Dedifferentiated amniotic fluid mesenchymal stem cell (primary cell): ENCODE results near the gene TGFBI.
"Not testable (repeated sequence)": the region's sequence is repeated elsewhere in the genome, so short reads cannot be mapped to it uniquely, and the experiment has no call there.

Experiments
- DNase-seq: peaks from one replicate; pipeline ENCODE4 v3.0.0-alpha.2; 2016; ENCODE audit errors: extremely low spot score

The TGFBI gene

GRCh38 chr5:136045026-136045425, 16.2 kb downstream of the TGFBI start:
- not testable (repeated sequence) for DNase-seq

- DNase-seq, result no peak
Observed at GRCh38 chr5:136046246-136046645, 17.5 kb downstream of the TGFBI start.

- DNase-seq, result no peak
Observed at GRCh38 chr5:136047858-136048257, 19.1 kb downstream of the TGFBI start.

- DNase-seq, result no peak
Observed at GRCh38 chr5:136048966-136049365, 20.2 kb downstream of the TGFBI start.

- DNase-seq, result no peak
Observed at GRCh38 chr5:136051486-136052220, 22.9 kb downstream of the TGFBI start.

GRCh38 chr5:136052692-136053335, 24.0 kb downstream of the TGFBI start:
- DNase-seq, result no peak

GRCh38 chr5:136053336-136054141, 24.8 kb downstream of the TGFBI start:
- DNase-seq, result peak; percentile 84

GRCh38 chr5:136054142-136055019, 25.6 kb downstream of the TGFBI start:
- no peak for DNase-seq

GRCh38 chr5:136055612-136056309, 27.0 kb downstream of the TGFBI start:
- no peak for DNase-seq

GRCh38 chr5:136056336-136056735, 27.5 kb downstream of the TGFBI start:
- DNase-seq, result no peak

GRCh38 chr5:136056771-136057335, 28.1 kb downstream of the TGFBI start:
- DNase-seq, result no peak

- DNase-seq, result no peak
Observed at GRCh38 chr5:136057401-136058038, 28.7 kb downstream of the TGFBI start.

GRCh38 chr5:136058039-136058971, 29.5 kb downstream of the TGFBI start:
- DNase-seq, result peak; percentile 92

- no peak for DNase-seq
Observed at GRCh38 chr5:136058972-136059354, 30.2 kb downstream of the TGFBI start.

GRCh38 chr5:136060963-136061362, 32.2 kb downstream of the TGFBI start:
- DNase-seq, result no peak

GRCh38 chr5:136061630-136062365, 33.0 kb downstream of the TGFBI start:
- DNase-seq, result no peak

GRCh38 chr5:136062366-136063274, 33.8 kb downstream of the TGFBI start:
- DNase-seq, result peak; percentile 28
